Measurements from ENCODE around the gene TFDP1.

- TF ChIP-seq CTCF (IDR thresholded peaks at IDR 0.05), result no peak
- no peak for TF ChIP-seq POLR2A (IDR thresholded peaks at IDR 0.05)
- no peak for TF ChIP-seq POLR2AphosphoS5 (IDR thresholded peaks at IDR 0.05)
Measured at GRCh38 chr13:113635709-113636108, 51.2 kb downstream of the TFDP1 start.

All from breast epithelium (tissue), 3 donors.